HL-60/S4 treated with phorbol 12-myristate 13-acetate at 8.2 ng/mL for 4 days and 3 days (cell line): Measurements from ENCODE around the gene KIR3DL1.
"Not testable (repeated sequence)": the region's sequence is repeated elsewhere in the genome, so short reads cannot be mapped to it uniquely, and the experiment has no call there.

Experiments
- in situ Hi-C: fragments of 300-500 bp; cut with MboI; formaldehyde crosslinking; loops from 2 replicates; pipeline ENCODE4 v1.15.0; 2022; ENCODE audit warnings: low sequenced_read_pairs

The KIR3DL1 gene

DNA sequence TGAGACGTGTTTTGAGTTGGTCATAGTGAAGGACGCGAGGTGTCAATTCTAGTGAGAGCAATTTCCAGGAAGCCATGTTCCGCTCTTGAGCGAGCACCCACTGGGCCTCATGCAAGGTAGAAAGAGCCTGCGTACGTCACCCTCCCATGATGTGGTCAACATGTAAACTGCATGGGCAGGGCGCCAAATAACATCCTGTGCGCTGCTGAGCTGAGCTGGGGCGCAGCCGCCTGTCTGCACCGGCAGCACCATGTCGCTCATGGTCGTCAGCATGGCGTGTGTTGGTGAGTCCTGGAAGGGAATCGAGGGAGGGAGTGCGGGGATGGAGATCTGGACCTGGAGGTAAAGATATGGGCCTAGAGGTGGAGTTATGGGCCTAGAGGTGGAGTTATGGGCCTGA is at the start of gene KIR3DL1:
TSS of gene KIR3DL1 (plus strand) at position 218 of the 400 bp plus-strand sequence.
- in situ Hi-C loops: loop anchor here (5.0 kb wide), 1 partner anchor 36 kb away; the partner anchor contains the start of gene KIR3DL2

DNA sequence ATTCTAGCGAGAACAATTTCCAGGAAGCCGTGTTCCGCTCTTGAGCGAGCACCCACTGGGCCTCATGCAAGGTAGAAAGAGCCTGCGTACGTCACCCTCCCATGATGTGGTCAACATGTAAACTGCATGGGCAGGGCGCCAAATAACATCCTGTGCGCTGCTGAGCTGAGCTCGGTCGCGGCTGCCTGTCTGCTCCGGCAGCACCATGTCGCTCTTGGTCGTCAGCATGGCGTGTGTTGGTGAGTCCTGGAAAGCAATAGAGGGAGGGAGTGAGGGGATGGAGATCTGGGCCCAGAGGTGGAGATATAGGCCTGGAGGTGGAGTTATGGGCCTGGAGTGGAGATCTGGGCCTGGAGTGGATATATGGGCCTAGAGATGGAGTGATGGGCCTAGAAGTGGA is 46.6 kb upstream of the KIR3DL1 start, which contains the start of gene KIR2DL1:
TSS of gene KIR2DL1 (plus strand) at position 148 of the 400 bp plus-strand sequence. CDS start at position 206, 58 bp downstream.
- in situ Hi-C loops: not testable (repeated sequence)

DNA sequence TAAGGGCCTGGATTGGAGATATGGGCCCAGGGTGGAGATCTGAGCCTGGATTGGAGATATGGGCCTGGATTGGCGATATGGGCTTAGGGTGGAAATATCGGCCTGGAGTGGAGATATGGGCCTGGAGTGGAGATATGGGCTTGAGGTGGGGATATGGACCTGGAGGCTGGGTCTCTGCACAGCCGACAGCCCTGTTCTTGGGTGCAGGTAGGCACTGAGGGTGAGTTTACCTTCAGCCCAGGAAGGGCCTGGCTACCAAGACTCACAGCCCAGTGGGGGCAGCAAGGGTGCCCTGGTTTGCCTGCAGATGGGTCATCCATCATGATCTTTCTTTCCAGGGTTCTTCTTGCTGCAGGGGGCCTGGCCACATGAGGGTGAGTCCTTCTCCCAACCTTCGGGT is 45.8 kb upstream of the KIR3DL1 start:
- in situ Hi-C loops: not testable (repeated sequence)

DNA sequence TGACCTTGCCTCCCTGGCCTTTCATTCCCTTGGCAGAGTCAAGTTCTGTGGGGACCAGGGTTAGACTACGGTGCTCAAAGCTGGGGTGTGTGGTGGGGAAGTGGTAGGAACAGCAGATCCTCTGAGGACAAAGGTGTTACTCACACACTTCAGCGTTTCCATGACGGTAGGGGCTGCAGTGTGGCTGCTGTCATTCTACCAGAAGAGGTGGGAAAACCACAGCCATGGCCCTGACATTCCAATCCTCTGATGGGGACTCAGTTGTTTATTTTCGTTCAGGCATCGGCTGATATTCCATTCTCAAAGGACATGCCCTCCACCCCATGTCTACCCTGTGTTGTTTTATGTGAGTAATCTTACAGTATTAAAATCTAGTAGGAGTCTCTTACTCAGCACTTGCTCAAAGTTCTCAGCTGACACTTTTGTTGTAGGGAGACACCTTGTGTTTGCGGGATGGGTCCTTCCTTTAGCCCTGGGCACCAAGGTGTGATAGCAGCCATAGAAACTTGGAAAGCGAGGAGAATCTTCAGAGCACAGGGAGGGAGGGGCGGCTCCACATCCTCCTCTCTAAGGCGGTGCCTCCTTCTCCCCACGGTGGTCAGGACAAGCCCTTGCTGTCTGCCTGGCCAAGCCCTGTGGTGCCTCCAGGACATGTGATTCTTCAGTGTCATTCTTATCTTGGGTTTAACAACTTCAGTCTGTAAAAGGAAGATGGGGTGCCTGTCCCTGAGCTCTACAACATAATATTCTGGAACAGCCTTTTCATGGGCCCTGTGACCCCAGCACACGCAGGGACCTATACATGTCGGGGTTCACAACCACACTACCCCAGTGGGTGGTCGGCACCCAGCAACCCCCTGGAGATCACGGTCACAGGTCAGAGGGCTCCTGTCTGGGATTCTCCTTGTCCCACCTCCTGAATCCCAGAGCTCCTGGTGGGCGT is 45.0 kb upstream of the KIR3DL1 start:
- in situ Hi-C loops: not testable (repeated sequence)

DNA sequence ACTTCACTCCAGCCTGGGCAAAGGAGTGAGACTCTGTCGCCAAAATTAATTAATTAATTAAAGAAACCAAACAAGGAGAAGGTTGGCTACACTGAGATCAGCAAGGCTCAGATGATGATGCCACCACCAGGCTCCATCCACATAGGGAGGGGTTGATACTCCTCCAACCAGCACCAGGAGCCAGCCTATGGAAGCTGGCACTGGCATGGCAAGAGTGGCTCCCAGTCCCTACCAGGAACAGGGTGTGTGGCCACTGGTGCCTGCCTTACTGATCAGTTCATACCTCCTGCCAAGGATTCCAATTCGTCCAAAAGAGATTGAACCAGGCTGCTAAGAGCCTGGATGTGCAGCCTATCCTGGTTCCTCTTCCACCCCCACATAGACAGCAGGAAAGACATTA is 43.6 kb upstream of the KIR3DL1 start:
- in situ Hi-C loops: not testable (repeated sequence)

DNA sequence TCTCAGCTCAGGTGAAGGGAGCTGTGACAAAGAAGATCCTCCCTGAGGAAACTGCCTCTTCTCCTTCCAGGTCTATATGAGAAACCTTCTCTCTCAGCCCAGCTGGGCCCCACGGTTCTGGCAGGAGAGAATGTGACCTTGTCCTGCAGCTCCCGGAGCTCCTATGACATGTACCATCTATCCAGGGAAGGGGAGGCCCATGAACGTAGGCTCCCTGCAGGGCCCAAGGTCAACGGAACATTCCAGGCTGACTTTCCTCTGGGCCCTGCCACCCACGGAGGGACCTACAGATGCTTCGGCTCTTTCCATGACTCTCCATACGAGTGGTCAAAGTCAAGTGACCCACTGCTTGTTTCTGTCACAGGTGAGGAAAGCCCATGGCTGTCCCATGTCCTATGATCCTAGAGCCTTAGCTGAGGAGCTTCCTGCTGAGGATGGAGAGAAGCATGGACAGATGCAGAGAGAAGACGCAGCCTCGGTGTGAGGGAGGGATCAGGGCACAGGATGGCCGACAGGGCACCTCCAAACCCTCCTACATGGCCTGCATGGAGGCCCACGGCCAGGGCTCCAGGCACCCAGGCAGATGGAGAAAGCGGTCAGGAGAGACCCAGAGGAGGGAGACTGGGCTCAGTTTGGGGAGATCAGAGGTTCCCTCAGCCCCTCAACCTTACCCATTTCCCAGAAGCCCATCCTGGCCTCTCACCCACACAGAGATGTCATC is 41.0 kb upstream of the KIR3DL1 start:
- in situ Hi-C loops: not testable (repeated sequence)

DNA sequence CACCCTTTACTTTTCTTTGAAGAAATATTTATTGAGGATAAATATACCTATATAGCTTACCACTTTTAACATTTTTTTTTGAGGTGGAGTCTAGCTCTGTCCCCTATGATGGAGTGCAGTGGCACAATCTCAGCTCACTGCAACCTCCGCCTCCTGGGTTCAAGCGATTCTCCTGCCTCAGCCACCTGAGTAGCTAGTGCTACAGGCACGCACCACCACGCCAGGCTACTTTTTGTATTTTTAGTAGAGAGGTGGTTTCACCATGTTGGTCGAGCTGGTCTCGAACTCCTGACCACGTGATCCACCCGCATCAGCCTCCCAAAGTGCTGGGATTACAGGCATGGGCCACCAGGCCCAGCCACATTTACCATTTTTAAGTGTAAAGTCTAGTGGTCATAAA is 40.4 kb upstream of the KIR3DL1 start:
- in situ Hi-C loops: not testable (repeated sequence)

DNA sequence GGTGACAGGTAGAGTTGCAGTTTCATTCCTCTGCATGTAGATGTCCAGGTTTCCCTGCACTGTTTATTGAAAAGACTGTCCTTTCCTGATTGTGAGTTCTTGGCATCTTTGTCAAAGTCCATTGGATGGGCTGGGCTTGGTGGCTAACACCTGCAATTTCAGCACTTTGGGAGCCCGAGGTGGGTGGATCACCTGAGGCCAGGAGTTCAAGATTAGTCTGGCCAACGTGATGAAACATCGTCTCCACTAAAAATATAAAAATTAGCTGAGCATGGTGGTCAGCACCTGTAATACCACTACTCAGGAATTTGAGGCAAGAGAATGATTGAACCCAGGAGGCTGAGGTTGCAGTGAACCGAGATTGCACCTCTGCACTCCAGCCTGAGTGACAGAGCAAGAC is 38.4 kb upstream of the KIR3DL1 start:
- in situ Hi-C loops: not testable (repeated sequence)

DNA sequence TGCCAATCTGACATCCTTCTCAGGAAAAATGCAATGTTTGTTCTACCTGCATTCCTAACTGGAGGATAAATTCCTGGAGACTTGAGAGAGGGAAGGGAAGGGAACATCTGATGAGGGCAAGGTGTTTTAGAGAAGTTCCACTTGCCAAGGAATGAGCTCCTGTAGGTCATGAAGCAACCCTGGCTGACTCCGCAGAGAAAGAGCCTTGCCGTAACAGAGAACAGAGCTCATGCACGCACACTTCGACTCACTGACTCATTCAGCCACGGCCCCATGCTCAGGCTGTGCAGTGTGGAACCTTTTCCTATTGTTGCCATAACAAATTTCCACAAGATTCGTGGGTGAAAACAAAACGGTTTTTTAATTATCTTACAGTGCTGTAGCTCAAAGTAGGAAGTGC is 37.4 kb upstream of the KIR3DL1 start:
- in situ Hi-C loops: not testable (repeated sequence)

DNA sequence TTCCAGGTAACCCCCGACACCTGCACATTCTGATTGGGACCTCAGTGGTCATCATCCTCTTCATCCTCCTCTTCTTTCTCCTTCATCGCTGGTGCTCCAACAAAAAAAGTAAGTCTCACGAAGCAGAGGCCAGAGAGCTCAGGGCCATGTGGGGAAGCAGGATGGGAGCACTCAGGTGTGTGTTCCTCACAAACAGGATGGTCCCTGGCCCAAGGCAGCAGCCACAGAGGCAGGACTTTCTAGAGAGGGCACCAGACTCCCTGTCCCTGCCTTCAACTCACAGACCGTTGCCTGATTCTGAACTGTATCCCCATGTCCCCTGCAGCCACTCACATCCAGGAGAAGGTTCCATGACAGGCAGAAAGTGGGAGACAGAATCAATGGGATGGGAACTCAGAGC is 33.4 kb upstream of the KIR3DL1 start:
- in situ Hi-C loops: not testable (repeated sequence)

DNA sequence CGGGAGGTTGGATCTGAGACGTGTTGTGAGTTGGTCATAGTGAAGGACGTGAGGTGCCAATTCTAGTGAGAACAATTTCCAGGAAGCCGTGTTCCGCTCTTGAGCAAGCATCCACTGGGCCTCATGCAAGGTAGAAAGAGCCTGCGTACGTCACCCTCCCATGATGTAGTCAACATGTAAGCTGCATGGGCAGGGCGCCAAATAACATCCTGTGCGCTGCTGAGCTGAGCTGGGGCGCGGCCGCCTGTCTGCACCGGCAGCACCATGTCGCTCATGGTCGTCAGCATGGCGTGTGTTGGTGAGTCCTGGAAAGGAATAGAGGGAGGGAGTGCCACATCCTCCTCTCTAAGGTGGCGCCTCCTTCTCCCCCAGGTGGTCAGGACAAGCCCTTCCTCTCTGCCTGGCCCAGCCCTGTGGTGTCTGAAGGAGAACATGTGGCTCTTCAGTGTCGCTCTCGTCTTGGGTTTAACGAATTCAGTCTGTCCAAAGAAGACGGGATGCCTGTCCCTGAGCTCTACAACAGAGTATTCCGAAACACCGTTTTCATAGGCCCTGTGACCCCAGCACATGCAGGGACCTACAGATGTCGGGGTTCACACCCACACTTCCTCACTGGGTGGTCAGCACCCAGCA is 30.1 kb upstream of the KIR3DL1 start:
- in situ Hi-C loops: not testable (repeated sequence)

DNA sequence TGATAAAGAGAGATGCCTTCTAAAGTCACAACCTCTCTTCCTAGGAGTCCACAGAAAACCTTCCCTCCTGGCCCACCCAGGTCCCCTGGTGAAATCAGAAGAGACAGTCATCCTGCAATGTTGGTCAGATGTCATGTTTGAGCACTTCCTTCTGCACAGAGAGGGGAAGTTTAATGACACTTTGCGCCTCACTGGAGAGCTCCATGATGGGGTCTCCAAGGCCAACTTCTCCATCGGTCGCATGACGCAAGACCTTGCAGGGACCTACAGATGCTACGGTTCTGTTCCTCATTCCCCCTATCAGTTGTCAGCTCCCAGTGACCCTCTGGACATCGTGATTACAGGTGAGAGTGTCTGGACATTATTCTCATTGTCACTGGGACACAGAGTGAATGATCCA is 28.1 kb upstream of the KIR3DL1 start:
- in situ Hi-C loops: not testable (repeated sequence)

DNA sequence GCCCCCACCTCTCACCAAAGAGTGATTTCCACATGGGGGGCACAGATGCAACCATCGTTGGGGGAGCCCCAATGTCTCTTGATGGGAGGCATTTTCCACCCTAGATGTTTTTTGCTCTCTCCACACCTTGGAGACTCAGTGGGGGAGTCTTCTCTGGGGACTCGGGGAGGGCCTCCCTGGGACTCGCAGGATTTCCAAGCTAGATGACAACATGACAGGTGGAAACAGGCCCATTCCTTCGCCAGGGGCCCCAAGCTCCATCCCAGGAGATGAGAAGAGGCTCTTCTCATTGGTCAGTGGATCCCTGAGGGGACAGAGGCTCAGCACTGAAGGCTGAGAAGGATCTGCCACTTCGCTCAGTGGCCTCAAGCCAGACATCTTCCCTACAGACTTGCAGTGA is 25.6 kb upstream of the KIR3DL1 start:
- in situ Hi-C loops: no loop called here

DNA sequence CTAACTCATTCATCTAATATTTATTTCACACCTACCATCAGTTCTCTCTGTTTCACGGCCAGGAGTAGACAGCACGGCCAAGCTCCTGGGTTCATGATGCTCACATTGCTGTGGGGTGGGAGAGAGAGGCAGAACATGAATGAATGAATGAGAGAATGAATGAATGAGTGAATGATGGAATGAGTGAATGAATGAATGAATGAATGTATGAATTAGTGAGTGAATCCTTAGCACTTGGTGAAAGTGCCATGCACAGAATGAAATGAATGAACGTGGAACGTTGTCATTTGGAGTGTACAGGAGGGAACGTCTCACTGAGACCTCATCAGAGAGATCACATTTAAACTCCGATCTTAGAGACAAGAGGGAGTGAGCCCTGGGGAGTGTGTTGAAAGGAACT is 24.8 kb upstream of the KIR3DL1 start:
- in situ Hi-C loops: no loop called here

DNA sequence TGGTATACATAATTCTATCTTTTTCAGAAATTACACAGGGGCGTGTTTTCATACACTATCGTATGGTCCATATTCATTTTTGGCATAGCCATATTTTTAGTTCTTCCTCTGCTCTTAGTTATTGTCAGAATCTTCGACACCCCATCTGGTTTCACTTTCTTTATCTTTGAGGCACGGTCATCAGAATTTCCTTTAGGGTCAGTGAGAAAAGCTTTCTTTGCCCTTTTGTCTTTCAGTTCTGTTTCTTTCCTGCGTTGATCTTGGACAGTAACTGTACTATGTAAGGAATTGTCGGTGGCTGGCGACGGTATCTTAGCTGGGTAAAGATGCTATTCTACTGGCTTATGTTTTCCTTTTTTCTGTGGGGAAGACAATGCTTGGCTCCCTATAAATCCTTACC is 23.5 kb upstream of the KIR3DL1 start:
- in situ Hi-C loops: no loop called here

DNA sequence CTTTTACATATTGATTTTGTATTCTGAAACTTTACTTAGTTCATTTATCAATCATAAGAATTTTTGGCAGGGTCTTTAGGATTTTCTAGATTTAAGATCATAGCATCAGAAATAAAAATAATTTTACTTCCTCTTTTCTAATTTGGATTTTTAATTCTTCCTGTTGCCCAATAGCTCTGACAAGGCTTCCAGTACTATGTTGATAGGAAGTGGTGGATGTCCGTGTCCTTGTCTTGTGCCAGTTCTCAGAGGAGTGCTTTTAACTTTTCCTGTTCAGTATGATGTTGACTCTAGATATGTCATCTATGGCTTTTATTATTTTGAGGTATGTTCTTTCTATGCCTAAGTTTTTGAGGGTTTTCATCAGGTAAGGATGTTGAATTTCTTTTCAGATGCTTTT is 20.5 kb upstream of the KIR3DL1 start:
- in situ Hi-C loops: no loop called here

DNA sequence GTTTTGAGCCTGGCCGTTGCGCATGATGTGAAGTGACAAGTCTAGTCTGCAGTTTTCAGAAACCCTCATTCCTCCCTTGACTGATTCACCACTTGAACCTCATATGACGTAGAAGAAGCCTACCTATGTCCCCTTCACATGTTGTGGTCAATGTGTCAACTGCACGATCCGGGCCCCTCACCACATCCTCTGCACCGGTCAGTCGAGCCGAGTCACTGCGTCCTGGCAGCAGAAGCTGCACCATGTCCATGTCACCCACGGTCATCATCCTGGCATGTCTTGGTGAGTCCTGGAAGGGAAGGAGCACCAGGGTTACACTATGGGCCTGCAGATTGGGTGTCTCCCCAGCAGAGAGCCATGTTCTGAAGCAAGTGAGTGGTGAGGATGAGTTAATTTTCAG is 12.9 kb upstream of the KIR3DL1 start, which contains the start of gene KIR2DL4:
TSS of gene KIR2DL4 (plus strand) at position 201 of the 400 bp plus-strand sequence. CDS start at position 243, 42 bp downstream.
- in situ Hi-C loops: no loop called here

DNA sequence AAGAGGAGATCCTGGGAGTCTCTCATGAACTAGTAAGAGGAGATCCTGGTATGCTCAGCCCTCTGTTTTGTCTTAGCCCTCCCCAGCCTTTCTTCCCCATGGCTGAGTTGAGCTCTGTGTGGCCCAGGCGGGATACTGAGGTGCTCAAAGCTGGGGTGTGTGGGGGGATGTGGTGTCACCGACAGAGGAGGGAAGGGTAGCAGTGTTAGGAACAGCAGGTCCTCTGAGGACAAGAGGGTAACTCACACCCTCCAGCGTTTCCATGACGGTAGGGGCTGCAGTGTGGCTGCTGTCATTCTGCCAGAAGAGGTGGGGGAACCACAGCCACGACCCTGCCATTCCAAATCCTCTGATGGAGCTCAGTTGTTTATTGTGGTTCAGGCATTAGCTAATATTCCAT is 12.2 kb upstream of the KIR3DL1 start:
- in situ Hi-C loops: no loop called here

DNA sequence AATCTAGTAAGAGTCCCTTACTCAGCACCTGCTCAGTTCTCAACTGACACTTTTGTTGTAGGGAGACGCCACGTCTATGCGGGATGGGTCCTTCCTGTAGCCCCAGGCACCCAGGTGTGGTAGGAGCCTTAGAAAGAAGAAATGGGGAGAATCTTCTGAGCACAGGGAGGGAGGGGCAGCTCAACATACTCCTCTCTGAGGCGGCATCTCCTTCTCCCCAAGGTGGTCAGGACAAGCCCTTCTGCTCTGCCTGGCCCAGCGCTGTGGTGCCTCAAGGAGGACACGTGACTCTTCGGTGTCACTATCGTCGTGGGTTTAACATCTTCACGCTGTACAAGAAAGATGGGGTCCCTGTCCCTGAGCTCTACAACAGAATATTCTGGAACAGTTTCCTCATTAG is 11.7 kb upstream of the KIR3DL1 start:
- in situ Hi-C loops: no loop called here

DNA sequence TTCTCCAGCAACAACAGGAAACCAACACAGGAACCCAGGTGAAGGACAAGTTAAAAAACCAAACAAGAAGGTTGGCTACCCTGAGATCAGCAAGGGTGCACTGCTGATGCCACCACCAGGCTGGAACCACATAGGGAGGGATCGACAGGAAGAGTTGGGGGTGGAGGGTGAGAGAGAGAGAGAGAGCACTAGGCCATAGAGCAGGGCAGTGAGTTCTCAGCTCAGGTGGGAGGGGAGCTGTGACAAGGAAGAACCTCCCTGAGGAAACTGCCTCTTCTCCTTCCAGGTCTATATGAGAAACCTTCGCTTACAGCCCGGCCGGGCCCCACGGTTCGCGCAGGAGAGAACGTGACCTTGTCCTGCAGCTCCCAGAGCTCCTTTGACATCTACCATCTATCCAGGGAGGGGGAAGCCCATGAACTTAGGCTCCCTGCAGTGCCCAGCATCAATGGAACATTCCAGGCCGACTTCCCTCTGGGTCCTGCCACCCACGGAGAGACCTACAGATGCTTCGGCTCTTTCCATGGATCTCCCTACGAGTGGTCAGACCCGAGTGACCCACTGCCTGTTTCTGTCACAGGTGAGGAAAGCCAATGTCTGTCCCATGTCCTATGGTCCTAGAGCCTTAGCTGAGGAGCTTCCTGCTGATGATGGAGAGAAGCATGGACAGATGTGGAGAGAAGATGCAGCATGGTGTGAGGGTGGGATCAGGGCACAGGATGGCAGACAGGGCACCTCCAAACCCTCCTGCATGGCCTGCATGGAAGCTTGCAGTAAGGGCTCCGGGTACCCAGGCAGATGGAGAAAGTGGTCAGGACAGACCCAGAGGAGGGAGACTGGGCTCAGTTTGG is 10.4 kb upstream of the KIR3DL1 start:
- in situ Hi-C loops: no loop called here
